AML-193 (cell line): ENCODE results near the gene CLCA4.

Experiments
- DNase-seq, 2 experiments: peaks; one replicate each; lab custom pipeline; 2025; lab: John Stamatoyannopoulos, UW

The CLCA4 gene

DNA sequence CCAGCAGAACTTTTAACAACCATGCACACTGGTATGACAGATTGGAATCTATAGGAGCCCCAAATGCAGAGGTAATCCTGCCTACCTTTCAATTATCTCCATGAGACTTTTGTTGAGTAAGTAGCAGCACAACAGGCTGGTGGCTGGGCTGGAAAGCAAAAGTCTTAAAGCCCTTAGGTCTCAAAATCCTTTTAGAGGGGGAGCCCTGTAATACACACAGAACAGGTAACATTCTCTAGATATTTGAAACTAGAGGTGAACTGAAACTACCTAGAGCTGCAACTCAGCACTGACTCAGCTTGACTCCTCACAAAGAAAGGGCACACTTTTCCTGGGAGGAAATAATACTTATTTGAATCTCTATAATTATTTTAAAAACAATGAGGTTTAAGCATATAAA lies 71.5 kb downstream of the CLCA4 start:
- no peak for DNase-seq

DNA sequence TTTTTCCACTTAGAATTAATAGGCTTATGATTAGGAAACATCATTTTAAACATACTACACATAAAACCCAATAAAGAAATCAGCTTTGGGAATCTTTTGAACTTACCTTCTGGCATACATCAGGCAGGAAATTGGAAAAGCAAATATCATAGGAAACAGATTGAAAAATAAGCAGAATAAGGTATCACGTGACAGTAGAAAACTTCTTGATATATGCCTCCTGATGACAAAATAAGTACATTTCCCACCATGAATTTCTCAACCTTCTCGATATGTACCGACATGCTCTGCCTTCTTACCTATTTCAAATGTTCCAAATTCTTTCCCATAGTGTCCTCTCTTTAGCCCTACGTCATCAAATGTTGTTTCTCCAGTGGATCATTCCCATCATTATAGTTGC lies 72.4 kb downstream of the CLCA4 start:
- DNase-seq: no peak

DNA sequence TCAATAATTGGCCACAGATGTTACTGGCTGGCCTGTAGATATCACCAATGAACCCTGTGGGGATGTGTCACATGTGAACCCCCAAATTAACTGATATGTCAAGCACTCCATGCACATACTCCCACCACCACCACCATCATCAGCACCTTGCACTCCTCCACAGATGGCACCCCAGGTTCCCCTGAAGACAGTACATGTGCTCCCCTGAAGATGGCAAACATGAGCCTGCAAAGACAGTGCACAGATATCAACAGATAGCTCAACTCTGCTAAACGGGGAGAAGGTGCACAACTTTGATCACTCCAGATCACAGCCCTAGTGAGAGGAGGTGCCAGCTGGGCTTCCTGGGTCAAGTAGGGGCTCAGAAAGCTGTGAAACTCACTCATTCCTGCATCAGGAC lies 74.4 kb downstream of the CLCA4 start:
- DNase-seq: no peak
